Suprapubic skin (tissue), 4 donors: ENCODE results near the gene MT1M. TPM values are rescaled to one million over a fixed set of nuclear protein-coding genes. Genes with fewer than 3 reads are reported as not detected.

ENCODE experiments used
- DNase-seq, 2 donors: peaks; one replicate each; pipeline ENCODE4 v3.0.0-alpha.2; 2019; ENCODE audit warnings: low spot score in 2 of 2
- H3K27ac ChIP-seq: fragments of 200-600 bp; sonication (generic); one replicate; pipeline ENCODE4 v1.5.1; 2019
- H3K27me3 ChIP-seq: fragments of 200-600 bp; sonication (generic); one replicate; pipeline ENCODE4 v1.5.1; 2019
- H3K36me3 ChIP-seq: fragments of 200-600 bp; sonication (generic); one replicate; pipeline ENCODE4 v1.5.1; 2019
- H3K4me1 ChIP-seq: fragments of 200-600 bp; sonication (generic); one replicate; pipeline ENCODE4 v1.5.1; 2019
- H3K4me3 ChIP-seq: fragments of 200-600 bp; sonication (generic); one replicate; pipeline ENCODE4 v1.5.1; 2019; ENCODE audit warnings: mild to moderate bottlenecking
- H3K9me3 ChIP-seq: fragments of 200-600 bp; sonication (generic); one replicate; pipeline ENCODE4 v1.5.1; 2019
- EP300 ChIP-seq: sonication (generic); formaldehyde crosslinking; IDR thresholded peaks from one replicate; pipeline ENCODE4 v1.6.1; 2017; ENCODE audit warnings: antibody characterized with exemption
- POLR2A ChIP-seq, 2 donors: fragments of 450-650 bp; IDR thresholded peaks; one replicate each; pipeline ENCODE4 v1.6.1; 2017; ENCODE audit warnings: antibody characterized with exemption in 2 of 2, mild to moderate bottlenecking in 2 of 2, moderate library complexity in 2 of 2
- POLR2AphosphoS5 ChIP-seq, 3 donors: sonication (generic); formaldehyde crosslinking; IDR thresholded peaks; one replicate each; pipeline ENCODE4 v1.6.1; 2017; ENCODE audit warnings: antibody characterized with exemption in 3 of 3
- WGBS: methylation state at CpG from one replicate; pipeline ENCODE4 v1.1.5; 2018; 5-methylcytosine and 5-hydroxymethylcytosine counted together
- total RNA-seq, 4 donors: library from RNA; depleted of rRNA; stranded (reverse); fragments of >200 nt; gene quantifications; one replicate each; pipeline ENCODE4 v1.1.0, GENCODE V29; 2016
- TF ChIP-seq, protein P1 (sequence below), 2 donors: fragments of 200-600 bp in 1 of 2; fragments of 450-650 bp in 1 of 2; sonication (generic) in 1 of 2; IDR thresholded peaks; one replicate each; pipeline ENCODE4 v1.5.1; 2016 to 2019; ENCODE audit warnings: antibody characterized with exemption in 2 of 2, mild to moderate bottlenecking in 1 of 2, moderate library complexity in 1 of 2

MT1M gene
- total RNA-seq, 4 donors from 2014 or later, result 13.6 to 41.7 (median 20.5) TPM

DNA sequence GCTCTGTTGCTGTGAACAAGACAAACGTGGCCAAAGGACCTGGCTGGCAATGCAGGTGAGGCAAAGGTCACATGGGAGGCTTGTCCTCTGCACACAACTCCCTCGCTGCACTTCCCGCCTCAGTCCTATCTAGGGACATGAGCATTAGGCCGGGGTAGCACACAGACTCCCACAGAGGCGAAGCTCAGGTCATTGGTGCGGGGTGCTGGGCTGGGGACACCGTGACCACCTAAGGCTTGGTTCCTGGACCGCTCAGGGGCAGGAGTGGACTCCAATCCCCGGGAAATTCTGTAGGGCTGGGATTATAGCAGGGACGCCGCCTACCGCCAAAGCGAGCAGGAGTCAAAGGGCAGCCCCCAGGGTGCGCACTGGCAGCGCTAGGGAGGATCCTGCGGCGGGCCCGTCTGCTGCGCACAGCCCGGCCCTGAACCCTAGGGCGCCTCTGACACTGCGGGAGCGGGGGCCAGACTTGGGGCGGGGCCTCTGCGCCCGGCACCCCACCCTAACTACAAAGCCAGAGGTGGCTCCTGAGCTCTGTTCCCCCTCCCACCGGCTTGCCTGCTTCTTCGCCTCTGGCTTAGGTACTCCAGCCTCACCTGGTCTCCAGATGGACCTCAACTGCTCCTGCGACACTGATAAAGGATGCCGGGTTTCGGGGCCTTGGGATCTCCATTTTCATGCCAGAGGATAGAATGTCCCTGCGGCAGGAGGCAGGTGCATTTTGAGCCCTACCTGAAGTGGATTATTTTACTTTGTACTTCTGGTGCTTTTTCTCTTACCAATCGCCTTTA lies 15.4 kb downstream of the MT1M start:
- H3K9me3 ChIP-seq, result no peaks in the 10 kb centered on the region
- peak in 1 of 2 donors; percentile 70 for DNase-seq
- TF ChIP-seq POLR2AphosphoS5 (IDR thresholded peaks at IDR 0.05), result no peak
- TF ChIP-seq, protein P1, sequence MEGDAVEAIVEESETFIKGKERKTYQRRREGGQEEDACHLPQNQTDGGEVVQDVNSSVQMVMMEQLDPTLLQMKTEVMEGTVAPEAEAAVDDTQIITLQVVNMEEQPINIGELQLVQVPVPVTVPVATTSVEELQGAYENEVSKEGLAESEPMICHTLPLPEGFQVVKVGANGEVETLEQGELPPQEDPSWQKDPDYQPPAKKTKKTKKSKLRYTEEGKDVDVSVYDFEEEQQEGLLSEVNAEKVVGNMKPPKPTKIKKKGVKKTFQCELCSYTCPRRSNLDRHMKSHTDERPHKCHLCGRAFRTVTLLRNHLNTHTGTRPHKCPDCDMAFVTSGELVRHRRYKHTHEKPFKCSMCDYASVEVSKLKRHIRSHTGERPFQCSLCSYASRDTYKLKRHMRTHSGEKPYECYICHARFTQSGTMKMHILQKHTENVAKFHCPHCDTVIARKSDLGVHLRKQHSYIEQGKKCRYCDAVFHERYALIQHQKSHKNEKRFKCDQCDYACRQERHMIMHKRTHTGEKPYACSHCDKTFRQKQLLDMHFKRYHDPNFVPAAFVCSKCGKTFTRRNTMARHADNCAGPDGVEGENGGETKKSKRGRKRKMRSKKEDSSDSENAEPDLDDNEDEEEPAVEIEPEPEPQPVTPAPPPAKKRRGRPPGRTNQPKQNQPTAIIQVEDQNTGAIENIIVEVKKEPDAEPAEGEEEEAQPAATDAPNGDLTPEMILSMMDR (IDR thresholded peaks at IDR 0.05), result no peak
- TF ChIP-seq POLR2A (IDR thresholded peaks at IDR 0.05), result no peak
- TF ChIP-seq EP300, result no peak
- H3K36me3 ChIP-seq, result no peaks in the 10 kb centered on the region
- H3K27ac ChIP-seq, result no peak overlapping the region
- H3K4me1 ChIP-seq, result peaks cover 12% of the 10 kb centered on the region
- WGBS, result 66% methylated on average over 25 of the region's 33 CpGs
- peaks cover 19% of the 10 kb centered on the region for H3K27me3 ChIP-seq
- H3K4me3 ChIP-seq, result no peak overlapping the region

DNA sequence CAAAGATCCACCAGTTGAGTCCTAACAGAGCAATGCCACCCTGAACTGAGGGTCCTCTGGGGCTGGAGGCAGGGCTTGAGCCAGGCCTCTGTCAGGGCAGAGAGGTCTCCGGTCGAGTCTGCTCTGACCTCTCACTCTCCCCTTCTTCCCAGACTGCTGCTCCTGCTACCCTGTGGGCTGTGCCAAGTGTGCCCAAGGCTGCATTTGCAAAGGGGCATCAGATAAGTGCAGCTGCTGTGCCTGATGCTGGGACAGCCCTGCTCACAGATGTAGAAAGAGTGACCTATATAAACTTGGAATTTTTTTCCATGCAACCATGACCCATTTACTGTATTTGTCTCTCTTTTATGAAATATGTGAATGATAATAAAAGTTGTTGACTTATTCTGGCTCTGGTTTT lies 16.8 kb downstream of the MT1M start:
- no peaks in the 10 kb centered on the region for H3K36me3 ChIP-seq
- TF ChIP-seq POLR2A (IDR thresholded peaks at IDR 0.05) (no peak), EP300 (no peak), POLR2AphosphoS5 (IDR thresholded peaks at IDR 0.05) (no peak)
- TF ChIP-seq, protein P1 (IDR thresholded peaks at IDR 0.05), result no peak
- no peaks in the 10 kb centered on the region for H3K9me3 ChIP-seq
- 92% methylated on average over 2 of the region's 2 CpGs for WGBS
- H3K4me1 ChIP-seq, result no peaks in the 10 kb centered on the region
- no peak overlapping the region for H3K27ac ChIP-seq
- no peak for DNase-seq
- H3K27me3 ChIP-seq, result peaks cover 19% of the 10 kb centered on the region
- no peak overlapping the region for H3K4me3 ChIP-seq

DNA sequence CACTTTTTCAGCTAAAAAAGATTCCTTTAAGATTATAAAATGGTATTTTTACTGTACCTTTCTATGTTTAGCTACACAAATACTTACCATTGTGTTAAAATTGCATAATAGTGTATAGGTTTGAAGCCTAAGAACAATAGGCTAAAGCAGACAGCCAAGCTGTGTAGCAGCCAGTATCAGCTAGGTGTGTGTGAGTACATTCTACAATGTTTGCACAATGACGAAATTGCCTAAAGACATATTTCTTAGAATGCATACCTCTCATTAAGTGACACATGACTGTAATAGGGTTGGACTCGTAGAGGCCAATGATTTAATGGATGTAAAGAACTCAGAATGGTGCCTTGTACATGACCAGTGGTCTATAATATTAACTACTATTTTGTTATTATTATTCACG lies 17.4 kb downstream of the MT1M start:
- 75% methylated on average over 3 of the region's 3 CpGs for WGBS
- peaks cover 19% of the 10 kb centered on the region for H3K27me3 ChIP-seq

DNA sequence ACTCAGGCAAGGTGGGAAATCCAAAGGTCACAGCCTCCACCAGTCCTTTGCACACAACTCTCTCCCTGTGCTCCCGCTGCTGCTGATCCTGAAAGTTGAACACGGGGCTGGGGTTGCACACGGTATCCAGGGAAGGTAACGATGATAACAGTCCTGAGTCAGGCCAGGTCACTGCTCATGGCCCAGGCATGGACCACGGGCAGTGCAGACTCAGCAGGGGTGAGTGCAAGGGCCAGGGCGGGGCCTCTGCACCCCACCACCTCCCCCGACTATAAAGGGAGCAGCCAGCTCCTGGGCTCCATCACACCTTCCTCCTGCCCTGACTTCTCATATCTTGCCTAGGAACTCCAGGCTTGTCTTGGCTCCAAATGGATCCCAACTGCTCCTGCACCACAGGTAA lies 19.1 kb downstream of the MT1M start, which contains the start of gene MT1B:
MT1B (plus strand) TSS at position 301 of the 400 bp plus-strand sequence; CDS start at position 369, 68 bp downstream.
- Histone ChIP-seq H3K4me3 (no peak within 1 kb of the TSS), H3K27ac (no peak within 1 kb of the TSS), H3K9me3 (no peaks in the 10 kb centered on the region), H3K27me3 (peaks cover 19% of the 10 kb centered on the region), H3K36me3 (no peaks in the 10 kb centered on the region), H3K4me1 (no peaks in the 10 kb centered on the region)
- 83% methylated on average over 1 of the region's 7 CpGs for WGBS
- DNase-seq, result no peak
- no peak for TF ChIP-seq EP300
- TF ChIP-seq, protein P1 (IDR thresholded peaks at IDR 0.05), result no peak
- TF ChIP-seq POLR2AphosphoS5 (IDR thresholded peaks at IDR 0.05), result no peak
- TF ChIP-seq POLR2A (IDR thresholded peaks at IDR 0.05), result no peak

More for the DNA sequence above, 17.4 kb downstream of the MT1M start:
- Histone ChIP-seq H3K4me3 (no peak overlapping the region), H3K27ac (no peak overlapping the region), H3K9me3 (no peaks in the 10 kb centered on the region), H3K36me3 (no peaks in the 10 kb centered on the region), H3K4me1 (no peaks in the 10 kb centered on the region)
- no peak for DNase-seq
- TF ChIP-seq POLR2AphosphoS5 (IDR thresholded peaks at IDR 0.05) (no peak), POLR2A (IDR thresholded peaks at IDR 0.05) (no peak), EP300 (no peak)
- TF ChIP-seq, protein P1 (IDR thresholded peaks at IDR 0.05), result no peak

DNA sequence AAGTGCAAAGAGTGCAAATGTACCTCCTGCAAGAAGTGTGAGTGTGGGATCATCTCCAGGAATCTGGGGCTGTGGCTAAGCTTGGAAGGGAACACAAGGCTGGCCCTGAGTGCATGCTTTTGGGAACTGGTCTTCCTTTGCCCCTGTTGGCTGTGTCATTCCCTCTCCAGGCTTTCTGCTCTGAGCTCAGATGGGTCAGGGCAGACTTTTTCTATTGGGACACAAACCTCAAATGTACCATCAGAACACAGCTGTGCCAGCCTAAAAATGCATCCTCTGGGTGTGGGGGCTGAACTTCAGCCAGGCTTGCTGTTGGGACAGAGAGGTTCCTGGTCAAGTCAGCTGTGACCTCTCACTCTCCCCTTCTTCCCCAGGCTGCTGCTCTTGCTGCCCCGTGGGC lies 20.1 kb downstream of the MT1M start:
- no peak overlapping the region for H3K4me3 ChIP-seq
- H3K4me1 ChIP-seq, result peaks cover 6% of the 10 kb centered on the region
- no peaks in the 10 kb centered on the region for H3K9me3 ChIP-seq
- TF ChIP-seq, protein P1 (IDR thresholded peaks at IDR 0.05), result no peak
- TF ChIP-seq POLR2AphosphoS5 (IDR thresholded peaks at IDR 0.05) (no peak), EP300 (no peak), POLR2A (IDR thresholded peaks at IDR 0.05) (no peak)
- DNase-seq, result no peak
- peaks cover 19% of the 10 kb centered on the region for H3K27me3 ChIP-seq
- no peaks in the 10 kb centered on the region for H3K36me3 ChIP-seq
- 25% methylated on average over 1 of the region's 1 CpG for WGBS
- H3K27ac ChIP-seq, result no peak overlapping the region
